HFF-Myc (cell line): Measurements from ENCODE around the gene ADRA2B.

Experiments used
- DNase-seq: peaks from one replicate; pipeline ENCODE4 v3.0.0-alpha.2; 2011; ENCODE audit warnings: low read depth; ENCODE audit errors: extremely low read depth
- H3K4me3 ChIP-seq: replicated peaks from 2 replicates; pipeline ENCODE4 v1.5.1; 2011; ENCODE audit warnings: low read depth, mild to moderate bottlenecking, control low read depth, low read length
- CTCF ChIP-seq: IDR thresholded peaks from 2 replicates; pipeline ENCODE4 v1.5.1; 2012; ENCODE audit warnings: mild to moderate bottlenecking, low read depth, low read length, control low read depth; ENCODE audit errors: missing control alignments

The ADRA2B gene

DNA sequence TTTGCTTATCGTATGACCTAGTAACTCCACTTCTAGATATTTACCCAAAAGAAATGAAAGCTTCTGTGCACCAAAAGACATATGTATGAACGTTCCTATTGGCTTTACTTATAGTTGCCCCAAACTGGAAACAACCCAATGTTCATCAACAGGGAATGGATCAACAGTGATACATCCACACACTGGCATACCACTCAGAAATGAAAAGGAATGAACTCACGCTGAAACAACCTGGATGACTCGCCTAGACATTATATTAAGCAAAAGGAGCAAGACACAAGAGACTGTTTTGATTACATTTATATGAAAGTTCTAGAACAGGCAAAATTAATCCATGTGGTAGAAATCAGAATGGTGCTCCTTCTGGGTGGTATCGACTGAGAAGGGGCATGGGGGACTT, 18.9 kb downstream of the ADRA2B start:
- DNase-seq, result no peak
- no peak for TF ChIP-seq CTCF

GRCh38 chr2:96095116-96095636, 21.2 kb downstream of the ADRA2B start:
- DNase-seq, result no peak
- H3K4me3 ChIP-seq, result no peak overlapping the region
- no peak for TF ChIP-seq CTCF

More for the DNA sequence above, 18.9 kb downstream of the ADRA2B start:
- H3K4me3 ChIP-seq, result no peak overlapping the region

DNA sequence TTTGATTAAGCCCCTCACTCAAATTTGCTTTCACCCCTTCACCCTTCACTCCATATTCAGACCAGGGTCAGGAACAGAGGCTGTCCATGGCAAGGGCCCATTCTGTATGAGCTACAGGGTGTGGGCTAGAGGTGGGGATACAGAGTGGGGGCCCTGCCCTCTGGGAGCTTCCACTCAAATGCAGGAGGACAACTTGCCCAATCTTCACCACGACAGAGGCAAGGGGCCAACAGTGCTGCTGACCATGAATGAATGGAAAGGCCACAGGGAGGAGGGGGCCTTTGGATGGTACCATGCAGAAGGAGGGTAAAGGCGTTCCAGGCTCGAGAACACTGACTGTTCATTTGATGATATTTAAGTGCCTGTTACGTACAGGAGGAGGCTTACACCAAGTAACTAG, 22.8 kb downstream of the ADRA2B start:
- H3K4me3 ChIP-seq, result no peak overlapping the region
- DNase-seq, result no peak
- TF ChIP-seq CTCF, result no peak

DNA sequence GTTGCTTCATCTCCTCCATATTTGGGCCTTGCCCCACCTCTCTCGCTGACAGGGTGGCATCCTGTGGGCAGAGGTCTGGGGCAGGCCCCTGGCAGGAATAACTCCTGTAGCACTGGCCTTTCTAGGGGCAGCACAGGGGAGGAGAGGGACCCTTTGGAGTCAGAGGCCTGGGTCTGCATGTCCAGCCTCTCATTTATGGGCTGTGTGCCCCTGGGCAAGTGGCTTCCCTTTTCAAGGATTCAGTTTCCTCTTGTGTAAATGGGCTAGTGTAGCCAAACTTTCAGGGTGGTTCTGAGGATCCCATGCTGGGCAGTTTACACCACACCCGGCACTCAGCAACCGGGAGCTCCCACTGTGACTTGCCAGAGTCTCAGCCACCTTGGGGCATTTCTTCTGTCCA, 23.4 kb downstream of the ADRA2B start:
- no peak overlapping the region for H3K4me3 ChIP-seq
- no peak for TF ChIP-seq CTCF
- no peak for DNase-seq

- no peak overlapping the region for H3K4me3 ChIP-seq
- DNase-seq, result no peak
These were observed 23.8 kb downstream of the ADRA2B start for GRCh38 chr2:96092573-96092877.

GRCh38 chr2:96091711-96092572, 24.4 kb downstream of the ADRA2B start:
- H3K4me3 ChIP-seq, result no peak overlapping the region
- no peak for DNase-seq
- TF ChIP-seq CTCF, result no peak

More at GRCh38 chr2:96092573-96092877, 23.8 kb downstream of the ADRA2B start:
- no peak for TF ChIP-seq CTCF
